Kidney (tissue), 14 donors: ENCODE data around the gene MAP1A. TPM values are rescaled to one million over a fixed set of nuclear protein-coding genes. Genes with fewer than 3 reads are reported as not detected.

Source experiments
- DNase-seq, 5 donors: peaks; one replicate each; pipeline ENCODE4 v3.0.0-alpha.2; 2013 to 2020
- FAIRE-seq: peaks from 2 replicates; lab custom pipeline; 2012; peaks lifted over from hg19 to GRCh38; lab: Jason Lieb, UNC
- H3K27ac ChIP-seq, 2 donors: one replicate each; pipeline ENCODE4 v1.7.0; 2013; ENCODE audit warnings: low read depth in 2 of 2, low read length in 2 of 2, inconsistent platforms in 1 of 2
- H3K27me3 ChIP-seq: one replicate; pipeline ENCODE4 v1.7.1; 2013; ENCODE audit warnings: low read length, inconsistent platforms; ENCODE audit not compliant: control insufficient read depth, insufficient read depth
- H3K36me3 ChIP-seq, 3 donors: one replicate each; pipeline versions ENCODE4 v1.7.0 to v1.7.1; 2013; ENCODE audit warnings: low read length in 3 of 3, control low read depth in 1 of 3, inconsistent platforms in 1 of 3; ENCODE audit not compliant: insufficient read depth in 3 of 3, control insufficient read depth in 2 of 3
- H3K4me1 ChIP-seq, 3 donors: one replicate each; pipeline versions ENCODE4 v1.7.0 to v1.7.1; 2013; ENCODE audit warnings: low read length in 3 of 3, inconsistent platforms in 1 of 3, low read depth in 1 of 3; ENCODE audit not compliant: control insufficient read depth in 2 of 3, insufficient read depth in 2 of 3
- H3K4me3 ChIP-seq, 3 donors: one replicate each; pipeline versions ENCODE4 v1.7.0 to v1.8.1; 2013; ENCODE audit warnings: low read length in 3 of 3, control low read depth in 1 of 3, inconsistent platforms in 1 of 3
- H3K9ac ChIP-seq, 3 donors: one replicate each; pipeline versions ENCODE4 v1.7.0 to v1.7.1; 2013; ENCODE audit warnings: low read length in 3 of 3, control low read depth in 1 of 3, inconsistent platforms in 1 of 3
- H3K9me3 ChIP-seq, 3 donors: one replicate each; pipeline versions ENCODE4 v1.7.0 to v1.7.1; 2013; ENCODE audit warnings: low read length in 3 of 3, control low read depth in 1 of 3, inconsistent platforms in 1 of 3; ENCODE audit not compliant: control insufficient read depth in 2 of 3, insufficient read depth in 1 of 3
- CTCF ChIP-seq: IDR thresholded peaks from 3 replicates; pipeline ENCODE4 v1.5.1; 2012; ENCODE audit warnings: mild to moderate bottlenecking, moderate library complexity, borderline replicate concordance; ENCODE audit not compliant: insufficient read depth; ENCODE audit errors: extremely low read depth
- intact Hi-C: fragments of 100-400 bp; cut with DNase I; formaldehyde crosslinking; loops from one replicate; pipeline ENCODE4 v1.11.1; 2022
- polyA plus RNA-seq: library from polyadenylated mRNA; stranded (reverse); fragments of 350-450 nt; fragmentation: Illumina TruSeq; extraction: RNeasy Lipid Tissue Mini Kit (QIAGEN cat#74804); gene quantifications from one replicate; pipeline ENCODE4 v1.2.3, GENCODE V29; 2014; ENCODE audit warnings: low read depth, low replicate concordance; ENCODE audit not compliant: insufficient read depth
- total RNA-seq: library from RNA; stranded (reverse); fragmentation: NEBNext Ultra II Directional; extraction: Animal tissue kit (Norgen Biotek cat#: 25700); gene quantifications from one replicate; pipeline ENCODE4 v1.2.1, GENCODE V29; 2021
- donor health status: control.
- donor health status: control.
- donor health status: control.
- donor health status: control.
- donor health status: control.
- donor health status: DM: yes; HTN: yes; CAD: no.
- donor health status: Normal renal cell carcinoma (clear cell type).

Gene MAP1A
- total and polyA plus RNA-seq, 2 donors from 2014 or later: 2.7 to 9.3 TPM

DNA sequence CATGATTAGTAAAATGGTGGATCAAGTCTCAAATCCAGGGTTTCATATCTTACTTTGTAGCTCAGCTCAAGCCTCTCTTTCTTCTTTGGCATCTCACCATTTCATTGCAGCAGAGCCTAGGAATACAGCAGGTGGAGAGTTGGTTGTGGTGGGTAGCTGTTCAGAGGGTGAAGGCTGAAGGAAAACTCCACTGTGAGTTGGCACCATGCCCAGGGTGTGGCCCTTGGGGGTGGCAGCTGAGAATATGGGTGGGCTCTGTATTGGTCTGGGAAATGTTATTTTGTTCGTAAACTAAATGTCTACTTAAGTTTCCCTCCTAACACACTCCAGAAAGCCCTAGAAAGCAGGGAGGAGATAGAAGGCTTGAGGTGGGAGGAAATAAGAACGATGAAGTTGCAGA, 1.7 kb upstream of the MAP1A start:
- peaks cover 3 to 18% (median 9%) of the 10 kb centered on the region in 3 donors for H3K4me1 ChIP-seq
- no peaks in the 10 kb centered on the region for H3K9me3 ChIP-seq
- FAIRE-seq (no peak), DNase-seq (no peak)
- no peak overlapping the region for H3K27ac ChIP-seq
- intact Hi-C loops: no loop called here
- H3K36me3 ChIP-seq: peaks cover 0 to under 1% (median 0%) of the 10 kb centered on the region in 3 donors
- no peak overlapping the region for H3K4me3 ChIP-seq
- H3K9ac ChIP-seq: no peak overlapping the region
- TF ChIP-seq CTCF: no peak
- H3K27me3 ChIP-seq: no peaks in the 10 kb centered on the region

- FAIRE-seq: no peak
- Histone ChIP-seq H3K36me3 (peaks cover 0 to 3% (median 2%) of the 10 kb centered on the region in 3 donors), H3K4me3 (peak overlapping the region in 1 of 3 donors; percentile 14), H3K27ac (no peak overlapping the region), H3K27me3 (no peaks in the 10 kb centered on the region), H3K9ac (no peak overlapping the region), H3K9me3 (no peaks in the 10 kb centered on the region), H3K4me1 (peaks cover 2 to 16% (median 9%) of the 10 kb centered on the region in 3 donors)
- intact Hi-C loops: no loop called here
- DNase-seq: no peak
- no peak for TF ChIP-seq CTCF
These were observed 1.2 kb upstream of the MAP1A start for GRCh38 chr15:43516185-43516584.

- intact Hi-C loops: no loop called here
- H3K4me1 ChIP-seq: peaks cover 0 to 11% (median 9%) of the 10 kb centered on the region in 3 donors
- no peak overlapping the region for H3K27ac ChIP-seq
- H3K4me3 ChIP-seq: peak overlapping the region; percentile 15 to 36 (median 24)
- peak overlapping the region in 2 of 3 donors; percentile 22 to 26 for H3K9ac ChIP-seq
- FAIRE-seq: no peak
- peaks cover 0 to 6% (median 3%) of the 10 kb centered on the region in 3 donors for H3K36me3 ChIP-seq
- peak in 2 of 5 donors; percentile 46 to 68 for DNase-seq
- no peaks in the 10 kb centered on the region for H3K9me3 ChIP-seq
- no peaks in the 10 kb centered on the region for H3K27me3 ChIP-seq
- no peak for TF ChIP-seq CTCF
These were observed 531 bp upstream of the MAP1A start for GRCh38 chr15:43516801-43517353.
